ENCODE results near the gene PPP1CC. TPM values are rescaled to one million over a fixed set of nuclear protein-coding genes. Genes with fewer than 3 reads are reported as not detected.
"Not testable (repeated sequence)": the region's sequence is repeated elsewhere in the genome, so short reads cannot be mapped to it uniquely, and the experiment has no call there.

Gene PPP1CC
- total and polyA plus RNA-seq, 9 donors, result 94.4 to 158 (median 126) TPM

DNA sequence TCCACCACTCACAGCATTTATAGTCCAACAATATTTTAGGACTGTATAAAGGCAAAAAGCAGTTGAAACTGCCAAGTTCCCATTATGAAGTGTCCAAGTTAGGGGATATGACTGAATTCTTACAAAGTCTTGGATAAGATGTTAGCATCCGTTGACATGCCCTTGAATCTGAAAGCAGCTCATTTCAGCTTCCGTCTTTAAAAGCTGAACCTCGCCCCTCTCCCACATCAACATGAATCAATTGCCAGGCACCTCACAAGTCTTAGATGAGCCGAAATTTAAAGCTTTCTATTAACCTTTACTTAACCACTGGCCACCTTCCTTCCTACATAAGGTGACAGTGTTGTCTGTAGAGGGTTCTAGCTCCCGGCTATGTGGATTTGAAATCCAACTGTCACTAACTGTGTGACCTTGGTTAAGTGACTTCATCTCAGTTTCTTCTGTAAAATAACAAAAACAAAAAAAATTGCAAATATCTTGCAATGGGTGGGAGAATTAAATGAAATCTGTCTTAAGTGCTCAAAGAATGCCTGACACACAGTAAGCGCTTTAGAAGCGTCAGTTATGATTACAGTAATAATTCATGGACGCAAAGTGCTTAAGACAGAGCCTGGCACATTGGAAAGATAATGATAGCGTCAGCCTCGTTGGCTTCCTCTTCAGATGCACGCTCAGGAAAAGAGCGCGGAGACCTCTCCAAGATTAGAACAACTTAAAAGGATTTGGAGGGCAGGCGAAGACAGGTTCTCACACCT, 1.2 kb downstream of the PPP1CC start:
- TF ChIP-seq, protein P1, sequence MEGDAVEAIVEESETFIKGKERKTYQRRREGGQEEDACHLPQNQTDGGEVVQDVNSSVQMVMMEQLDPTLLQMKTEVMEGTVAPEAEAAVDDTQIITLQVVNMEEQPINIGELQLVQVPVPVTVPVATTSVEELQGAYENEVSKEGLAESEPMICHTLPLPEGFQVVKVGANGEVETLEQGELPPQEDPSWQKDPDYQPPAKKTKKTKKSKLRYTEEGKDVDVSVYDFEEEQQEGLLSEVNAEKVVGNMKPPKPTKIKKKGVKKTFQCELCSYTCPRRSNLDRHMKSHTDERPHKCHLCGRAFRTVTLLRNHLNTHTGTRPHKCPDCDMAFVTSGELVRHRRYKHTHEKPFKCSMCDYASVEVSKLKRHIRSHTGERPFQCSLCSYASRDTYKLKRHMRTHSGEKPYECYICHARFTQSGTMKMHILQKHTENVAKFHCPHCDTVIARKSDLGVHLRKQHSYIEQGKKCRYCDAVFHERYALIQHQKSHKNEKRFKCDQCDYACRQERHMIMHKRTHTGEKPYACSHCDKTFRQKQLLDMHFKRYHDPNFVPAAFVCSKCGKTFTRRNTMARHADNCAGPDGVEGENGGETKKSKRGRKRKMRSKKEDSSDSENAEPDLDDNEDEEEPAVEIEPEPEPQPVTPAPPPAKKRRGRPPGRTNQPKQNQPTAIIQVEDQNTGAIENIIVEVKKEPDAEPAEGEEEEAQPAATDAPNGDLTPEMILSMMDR (IDR thresholded peaks at IDR 0.05), result no peak
- 0 to 1% (median 0%) methylated on average over 14 of the region's 14 CpGs for WGBS, 3 donors
- Histone ChIP-seq H3K36me3 (no peaks in the 10 kb centered on the region), H3K9me3 (no peaks in the 10 kb centered on the region), H3K4me3 (peak overlapping the region; percentile 97), H3K27me3 (no peaks in the 10 kb centered on the region), H3K27ac (no peak overlapping the region), H3K4me1 (ENCODE audit: insufficient read depth) (peaks cover 18% of the 10 kb centered on the region)
- no peak for DNase-seq
- intact Hi-C loops (cut with DNase I), result no loop called here

DNA sequence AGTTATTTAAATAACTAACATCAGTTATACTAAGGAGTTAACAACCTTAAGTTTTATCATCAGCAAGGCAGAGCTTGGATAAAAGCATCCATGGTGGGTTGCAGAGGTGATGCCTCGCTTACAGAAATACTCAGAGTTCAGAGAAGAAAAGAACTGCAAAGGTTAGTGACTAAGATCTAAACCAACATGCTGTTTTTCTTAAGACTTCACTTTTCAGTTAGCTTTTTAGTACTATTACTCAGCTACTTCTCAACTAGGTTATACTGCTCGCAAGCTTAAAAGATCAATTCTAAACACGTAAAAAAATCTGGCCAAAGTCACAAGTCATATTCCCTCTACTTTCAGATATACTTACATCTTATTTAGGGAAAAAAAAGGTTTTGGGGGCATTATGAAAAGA, 2.8 kb downstream of the PPP1CC start:
- no peak overlapping the region for H3K4me3 ChIP-seq
- H3K27me3 ChIP-seq, result no peaks in the 10 kb centered on the region
- no peaks in the 10 kb centered on the region for H3K9me3 ChIP-seq
- H3K36me3 ChIP-seq, result no peaks in the 10 kb centered on the region
- intact Hi-C loops (cut with DNase I), result no loop called here
- no peak for DNase-seq
- peaks cover 20% of the 10 kb centered on the region for H3K4me1 ChIP-seq (ENCODE audit: insufficient read depth)
- WGBS, 3 donors, result 44 to 57% (median 53%) methylated on average over 3 of the region's 3 CpGs
- no peak overlapping the region for H3K27ac ChIP-seq
- no peak for TF ChIP-seq EP300 (IDR thresholded peaks at IDR 0.05)
- TF ChIP-seq POLR2A (IDR thresholded peaks at IDR 0.05), result no peak
- TF ChIP-seq, protein P1 (IDR thresholded peaks at IDR 0.05), result no peak

DNA sequence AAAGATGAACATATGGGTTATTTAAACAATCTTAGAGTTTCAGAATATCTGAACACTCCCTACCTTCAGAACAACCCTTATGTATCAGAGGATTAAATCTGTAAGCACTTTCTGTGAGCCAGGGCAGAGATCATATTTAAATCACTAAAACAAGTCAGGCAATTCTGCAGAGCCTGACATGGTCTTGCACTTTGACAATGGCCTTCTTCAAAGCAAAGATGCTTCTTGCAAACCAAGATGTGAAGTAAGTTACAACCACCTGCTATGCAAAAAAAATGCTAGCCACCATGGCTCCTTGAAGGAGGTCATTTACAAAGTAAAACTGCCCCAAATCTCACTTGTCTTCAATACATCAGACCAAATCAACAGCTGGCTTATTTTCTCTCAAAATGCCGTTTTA, 3.2 kb downstream of the PPP1CC start:
- intact Hi-C loops (cut with DNase I), result no loop called here
- H3K27me3 ChIP-seq, result no peaks in the 10 kb centered on the region
- WGBS, 3 donors, result 10 to 20% (median 12%) methylated on average over 1 of the region's 1 CpG
- DNase-seq, result no peak
- no peak for TF ChIP-seq POLR2A (IDR thresholded peaks at IDR 0.05)
- TF ChIP-seq, protein P1 (IDR thresholded peaks at IDR 0.05), result no peak
- TF ChIP-seq EP300 (IDR thresholded peaks at IDR 0.05), result no peak
- H3K4me1 ChIP-seq (ENCODE audit: insufficient read depth), result peaks cover 19% of the 10 kb centered on the region
- no peak overlapping the region for H3K4me3 ChIP-seq
- no peaks in the 10 kb centered on the region for H3K9me3 ChIP-seq
- H3K36me3 ChIP-seq, result no peaks in the 10 kb centered on the region
- no peak overlapping the region for H3K27ac ChIP-seq

DNA sequence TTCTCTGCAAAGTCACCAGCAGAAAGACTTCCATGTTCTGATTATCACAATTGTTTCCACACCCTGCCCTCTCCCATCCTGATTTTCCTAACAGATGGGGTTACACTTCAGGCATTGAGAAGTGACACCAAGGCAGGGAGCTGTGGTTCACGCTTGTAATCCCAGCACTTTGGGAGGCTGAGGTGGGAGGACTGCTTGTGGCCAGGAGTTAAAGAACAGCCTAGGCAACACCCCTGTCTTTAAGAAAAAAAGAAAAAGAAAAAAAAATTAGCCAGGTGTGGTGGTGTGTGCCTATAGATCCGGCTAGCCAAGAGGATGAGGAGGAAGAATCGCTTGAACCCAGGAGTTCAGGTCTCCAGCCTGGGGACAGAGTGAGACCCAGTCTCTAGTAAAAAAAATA, 5.2 kb downstream of the PPP1CC start:
- no peaks in the 10 kb centered on the region for H3K9me3 ChIP-seq
- DNase-seq, result no peak
- WGBS, 3 donors, result 72 to 83% (median 76%) methylated on average over 3 of the region's 3 CpGs
- no peaks in the 10 kb centered on the region for H3K27me3 ChIP-seq
- H3K27ac ChIP-seq, result no peak overlapping the region
- TF ChIP-seq POLR2A (IDR thresholded peaks at IDR 0.05) (no peak), EP300 (IDR thresholded peaks at IDR 0.05) (no peak)
- TF ChIP-seq, protein P1 (IDR thresholded peaks at IDR 0.05), result no peak
- intact Hi-C loops (cut with DNase I), result no loop called here
- peaks cover 26% of the 10 kb centered on the region for H3K4me1 ChIP-seq (ENCODE audit: insufficient read depth)
- no peak overlapping the region for H3K4me3 ChIP-seq
- no peaks in the 10 kb centered on the region for H3K36me3 ChIP-seq

DNA sequence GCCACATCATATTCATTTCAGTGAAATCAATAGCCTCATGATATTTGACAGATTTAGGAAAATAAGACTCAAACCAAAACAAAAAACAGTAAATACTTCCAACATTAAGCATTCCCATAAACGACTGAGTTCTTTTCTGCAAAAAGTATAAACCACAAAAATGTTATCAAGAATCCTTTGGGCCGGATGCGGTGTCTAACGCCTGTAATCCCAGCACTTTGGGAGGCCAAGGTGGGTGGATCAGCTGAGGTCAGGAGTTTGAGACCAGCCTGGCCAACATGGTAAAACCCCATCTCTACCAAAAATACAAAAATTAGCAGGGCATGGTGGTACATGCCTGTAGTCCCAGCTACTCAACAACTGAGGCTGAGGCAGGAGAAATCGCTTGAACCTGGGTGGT, 5.7 kb downstream of the PPP1CC start:
- H3K27me3 ChIP-seq; H3K9me3 ChIP-seq; H3K36me3 ChIP-seq; H3K27ac ChIP-seq; DNase-seq; intact Hi-C loops (cut with DNase I); H3K4me3 ChIP-seq: not testable (repeated sequence)
- peaks cover 27% of the 10 kb centered on the region for H3K4me1 ChIP-seq (ENCODE audit: insufficient read depth)
- WGBS, 3 donors, result 33 to 37% (median 34%) methylated on average over 5 of the region's 5 CpGs

Measured in ovary (tissue), 9 donors.